GM19193 (cell line): Measurements from ENCODE around the gene ING2.

Experiments
- POLR2A ChIP-seq: IDR thresholded peaks from 4 replicates; pipeline ENCODE4 v1.6.1; 2011; ENCODE audit not compliant: insufficient read depth, insufficient read length; ENCODE audit errors: extremely low read depth

Gene ING2

GRCh38 chr4:183527326-183527725, 22.5 kb downstream of the ING2 start:
- TF ChIP-seq POLR2A: no peak

GRCh38 chr4:183532821-183533220, 28.0 kb downstream of the ING2 start:
- TF ChIP-seq POLR2A: no peak

GRCh38 chr4:183533698-183534097, 28.8 kb downstream of the ING2 start:
- no peak for TF ChIP-seq POLR2A

GRCh38 chr4:183540410-183541009, 35.7 kb downstream of the ING2 start:
- TF ChIP-seq POLR2A: no peak

- TF ChIP-seq POLR2A: no peak
Observed at GRCh38 chr4:183541010-183541751, 36.3 kb downstream of the ING2 start.

GRCh38 chr4:183541752-183542040, 36.8 kb downstream of the ING2 start:
- no peak for TF ChIP-seq POLR2A

GRCh38 chr4:183543435-183543834, 38.6 kb downstream of the ING2 start:
- TF ChIP-seq POLR2A: no peak

GRCh38 chr4:183544109-183544508, 39.3 kb downstream of the ING2 start:
- no peak for TF ChIP-seq POLR2A

- TF ChIP-seq POLR2A: no peak
Observed at GRCh38 chr4:183546376-183546775, 41.5 kb downstream of the ING2 start.

- no peak for TF ChIP-seq POLR2A
Observed at GRCh38 chr4:183548306-183548705, 43.4 kb downstream of the ING2 start.

GRCh38 chr4:183550345-183551093, 45.7 kb downstream of the ING2 start:
- no peak for TF ChIP-seq POLR2A

GRCh38 chr4:183552274-183553146, 47.7 kb downstream of the ING2 start:
- TF ChIP-seq POLR2A: no peak

GRCh38 chr4:183553601-183554345, 48.9 kb downstream of the ING2 start:
- no peak for TF ChIP-seq POLR2A

- TF ChIP-seq POLR2A: no peak
Observed at GRCh38 chr4:183554346-183554686, 49.5 kb downstream of the ING2 start.
